Activated CD4-positive, alpha-beta T cell treated with anti-CD3 and anti-CD28 coated beads, Interleukin-2, amount 10 ng/mL, durations not matched to agents 7 days and 5 days (primary cell): Measurements from ENCODE around the gene TET3. TPM values are rescaled to one million over a fixed set of nuclear protein-coding genes. Genes with fewer than 3 reads are reported as not detected.

Experiments used
- CTCF ChIA-PET: fragments of 350-600 bp; sonication (Branson Sonifier 250); formaldehyde crosslinking; loops from one replicate; lab custom pipeline; 2021; ENCODE audit warnings: antibody characterized with exemption; lab: Charles Lee
- POLR2A ChIA-PET: fragments of 350-600 bp; sonication (Branson Sonifier 250); formaldehyde crosslinking; loops from one replicate; lab custom pipeline; 2021; ENCODE audit warnings: antibody characterized with exemption; lab: Charles Lee
- DNase-seq: peaks from one replicate; pipeline ENCODE4 v3.0.0-alpha.2; 2020
- H3K27ac Mint-ChIP-seq: one replicate; pipeline ENCODE4 v1.8.0; 2021; ENCODE audit warnings: mild to moderate bottlenecking, moderate library complexity, mixed read lengths
- H3K27me3 Mint-ChIP-seq: one replicate; pipeline ENCODE4 v1.8.0; 2021; ENCODE audit warnings: mixed read lengths
- H3K36me3 Mint-ChIP-seq: one replicate; pipeline ENCODE4 v1.8.0; 2021; ENCODE audit warnings: low read depth, mixed read lengths
- H3K4me1 Mint-ChIP-seq: one replicate; pipeline ENCODE4 v1.8.0; 2021; ENCODE audit warnings: mixed read lengths
- H3K4me3 Mint-ChIP-seq: one replicate; pipeline ENCODE4 v1.8.0; 2021; ENCODE audit warnings: mild to moderate bottlenecking, moderate library complexity, mixed read lengths
- H3K9me3 Mint-ChIP-seq: one replicate; pipeline ENCODE4 v1.8.0; 2021; ENCODE audit warnings: mixed read lengths
- total RNA-seq, 2 experiments: library from RNA; stranded (reverse); gene quantifications; one replicate each; pipeline ENCODE4 v1.2.3, GENCODE V29; 2021

TET3 gene
- total RNA-seq, 2 experiments from 2014 or later, result 17.9 to 18.8 TPM

- H3K27ac Mint-ChIP-seq, result peak overlapping the region; percentile 87
- H3K4me1 Mint-ChIP-seq, result peaks cover 58% of the 10 kb centered on the region
- H3K4me3 Mint-ChIP-seq, result peak overlapping the region; percentile 46
- no peaks in the 10 kb centered on the region for H3K9me3 Mint-ChIP-seq
- ChIA-PET POLR2A (no interaction called here), CTCF (interaction anchor here (0.8 to 1.7 kb wide), 9 partner anchors 10 to 141 kb away, joined by 3 to 8 read pairs (median 3); partner anchors contain the start of gene STAMBP)
- no peaks in the 10 kb centered on the region for H3K27me3 Mint-ChIP-seq
- no peaks in the 10 kb centered on the region for H3K36me3 Mint-ChIP-seq
- no peak for DNase-seq
These were observed 14.4 kb upstream of the TET3 start for GRCh38 chr2:73970141-73970803.

DNA sequence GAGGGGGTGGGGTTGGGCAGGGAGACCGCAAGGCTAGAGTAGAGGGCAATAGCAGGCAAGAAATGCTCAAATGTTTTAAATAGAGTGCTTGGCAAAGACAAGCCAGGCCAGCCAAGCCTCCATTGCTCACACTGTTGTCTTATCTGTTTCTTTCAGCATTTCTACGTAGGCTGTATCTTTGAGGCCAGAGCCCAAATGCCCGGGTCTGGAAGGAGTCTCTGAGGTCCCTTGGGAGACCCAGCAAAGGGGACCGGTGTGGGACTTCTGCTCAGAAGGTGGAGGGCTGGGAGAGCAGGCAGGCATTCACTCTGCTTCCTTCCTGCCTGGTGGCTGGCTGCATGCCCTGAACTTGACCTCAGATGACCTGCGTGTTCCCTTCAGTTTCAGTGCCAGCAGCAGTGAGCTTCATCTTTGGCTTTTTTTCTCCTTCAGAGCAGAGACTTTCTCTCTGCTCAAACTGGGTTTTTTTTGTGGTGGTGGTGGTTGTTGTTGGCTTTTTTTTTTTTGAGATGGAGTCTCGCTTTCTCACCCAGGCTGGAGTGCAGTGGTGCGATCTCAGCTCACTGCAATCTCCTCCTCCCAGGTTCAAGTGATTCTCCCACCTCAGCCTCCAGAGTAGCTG, 13.7 kb upstream of the TET3 start:
- Mint-ChIP-seq H3K9me3 (no peaks in the 10 kb centered on the region), H3K27ac (peak overlapping the region; percentile 87), H3K4me3 (peak overlapping the region; percentile 46), H3K36me3 (no peaks in the 10 kb centered on the region), H3K27me3 (no peaks in the 10 kb centered on the region), H3K4me1 (peaks cover 65% of the 10 kb centered on the region)
- CTCF ChIA-PET, result interaction anchor here (1.0 to 1.7 kb wide), 5 partner anchors 12 to 142 kb away, joined by 3 to 4 read pairs (median 3); partner anchors contain the start of gene STAMBP
- DNase-seq, result peak; percentile 73
- POLR2A ChIA-PET, result no interaction called here

DNA sequence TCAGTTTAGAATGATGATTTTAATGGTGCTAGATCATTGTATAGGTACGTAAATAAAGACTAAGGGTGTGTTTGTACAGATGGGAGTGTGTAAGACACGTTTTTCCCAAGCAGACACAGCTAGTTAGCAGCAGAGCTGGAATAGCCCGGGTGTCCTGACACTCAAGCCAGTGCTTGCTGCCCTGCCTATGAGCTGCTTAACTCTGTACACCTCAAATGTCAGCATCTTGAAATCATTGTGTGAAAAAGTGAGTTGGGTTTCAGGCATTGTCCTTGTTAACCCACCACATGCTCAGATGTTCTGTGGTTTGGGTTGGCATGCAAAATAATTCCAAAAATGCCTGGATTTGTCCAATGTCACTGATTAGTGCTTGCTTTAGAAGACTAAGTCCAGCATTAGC, 13.0 kb upstream of the TET3 start:
- POLR2A ChIA-PET, result no interaction called here
- no peaks in the 10 kb centered on the region for H3K27me3 Mint-ChIP-seq
- H3K9me3 Mint-ChIP-seq, result no peaks in the 10 kb centered on the region
- H3K4me1 Mint-ChIP-seq, result peaks cover 71% of the 10 kb centered on the region
- peak overlapping the region; percentile 87 for H3K27ac Mint-ChIP-seq
- CTCF ChIA-PET, result interaction anchor here (1.0 to 1.1 kb wide), 2 partner anchors 11 to 14 kb away, joined by 3 read pairs; no protein-coding TSS in a partner anchor
- DNase-seq, result no peak
- H3K4me3 Mint-ChIP-seq, result peak overlapping the region; percentile 46
- H3K36me3 Mint-ChIP-seq, result no peaks in the 10 kb centered on the region

DNA sequence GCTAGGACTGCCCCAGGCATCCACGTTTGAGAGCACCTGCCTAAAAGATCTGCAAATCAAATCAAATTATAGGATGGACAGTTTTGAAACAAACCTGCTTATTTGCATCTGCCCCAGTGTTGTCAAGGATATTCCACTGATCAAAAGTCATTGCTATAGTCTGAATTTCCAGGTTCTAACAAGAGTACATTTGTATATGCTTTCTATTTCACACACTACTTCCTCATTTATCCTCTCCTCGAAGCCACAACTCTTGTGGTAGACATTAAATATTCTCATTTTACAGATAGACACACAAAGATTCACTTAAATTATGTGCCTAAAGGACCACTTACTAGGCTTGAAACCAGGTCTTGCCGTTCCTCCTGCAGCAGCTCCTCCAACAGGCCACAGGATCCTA, 11.9 kb upstream of the TET3 start:
- Mint-ChIP-seq H3K36me3 (no peaks in the 10 kb centered on the region), H3K27me3 (no peaks in the 10 kb centered on the region), H3K9me3 (no peaks in the 10 kb centered on the region), H3K4me3 (no peak overlapping the region), H3K4me1 (peaks cover 74% of the 10 kb centered on the region), H3K27ac (no peak overlapping the region)
- no peak for DNase-seq
- CTCF ChIA-PET, result interaction anchor here (0.5 kb wide), 1 partner anchor 93 kb away, joined by 3 read pairs; no protein-coding TSS in a partner anchor
- POLR2A ChIA-PET, result no interaction called here

- H3K9me3 Mint-ChIP-seq, result no peaks in the 10 kb centered on the region
These were observed 9.0 kb upstream of the TET3 start for GRCh38 chr2:73975731-73976130.

GRCh38 chr2:73976803-73977202, 7.9 kb upstream of the TET3 start:
- H3K36me3 Mint-ChIP-seq, result no peaks in the 10 kb centered on the region
- H3K27ac Mint-ChIP-seq, result no peak overlapping the region
- POLR2A ChIA-PET, result no interaction called here
- DNase-seq, result no peak
- no peaks in the 10 kb centered on the region for H3K9me3 Mint-ChIP-seq
- H3K27me3 Mint-ChIP-seq, result peaks cover under 1% of the 10 kb centered on the region
- H3K4me3 Mint-ChIP-seq, result no peak overlapping the region
- CTCF ChIA-PET, result interaction anchor here (1.0 to 1.9 kb wide), 3 partner anchors 11 to 143 kb away, joined by 3 to 9 read pairs (median 3); no protein-coding TSS in a partner anchor
- H3K4me1 Mint-ChIP-seq, result peaks cover 74% of the 10 kb centered on the region

More at GRCh38 chr2:73975731-73976130, 9.0 kb upstream of the TET3 start:
- ChIA-PET POLR2A (no interaction called here), CTCF (interaction anchor here (1.0 to 1.9 kb wide), 3 partner anchors 12 to 67 kb away, joined by 3 to 9 read pairs (median 3); no protein-coding TSS in a partner anchor)
- Mint-ChIP-seq H3K4me1 (peaks cover 75% of the 10 kb centered on the region), H3K27me3 (no peaks in the 10 kb centered on the region), H3K27ac (peak overlapping the region; percentile 72), H3K36me3 (no peaks in the 10 kb centered on the region), H3K4me3 (no peak overlapping the region)
- DNase-seq, result no peak

DNA sequence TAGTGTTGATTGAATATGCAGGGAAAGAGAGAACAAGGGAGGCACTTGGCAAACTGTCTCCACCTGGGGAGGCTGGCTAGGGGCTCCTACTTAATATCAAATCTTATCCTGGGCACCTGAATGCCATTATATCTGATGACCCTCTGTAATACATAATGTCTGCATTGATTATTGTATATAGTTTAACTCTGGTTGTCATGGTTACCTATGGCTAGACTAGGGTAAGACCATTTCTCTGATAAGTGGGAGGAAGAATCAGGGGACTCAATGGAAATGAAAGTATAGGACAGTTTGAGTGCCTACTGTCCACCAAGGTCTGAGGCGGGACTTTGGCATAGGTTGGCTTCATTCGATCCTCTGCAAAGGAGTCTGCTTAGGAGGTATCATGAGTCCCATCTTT, 7.2 kb upstream of the TET3 start:
- no peaks in the 10 kb centered on the region for H3K36me3 Mint-ChIP-seq
- H3K27ac Mint-ChIP-seq, result peak overlapping the region; percentile 52
- H3K9me3 Mint-ChIP-seq, result no peaks in the 10 kb centered on the region
- ChIA-PET CTCF (no interaction called here), POLR2A (no interaction called here)
- H3K4me1 Mint-ChIP-seq, result peaks cover 73% of the 10 kb centered on the region
- DNase-seq, result no peak
- H3K27me3 Mint-ChIP-seq, result peaks cover 3% of the 10 kb centered on the region
- H3K4me3 Mint-ChIP-seq, result no peak overlapping the region

GRCh38 chr2:73979021-73979420, 5.7 kb upstream of the TET3 start:
- Mint-ChIP-seq H3K9me3 (no peaks in the 10 kb centered on the region), H3K4me1 (peaks cover 78% of the 10 kb centered on the region), H3K4me3 (peak overlapping the region; percentile 24), H3K27me3 (peaks cover 11% of the 10 kb centered on the region), H3K27ac (peak overlapping the region; percentile 84), H3K36me3 (no peaks in the 10 kb centered on the region)
- CTCF ChIA-PET, result interaction anchor here (0.6 to 2.6 kb wide), 6 partner anchors 9 to 156 kb away, joined by 3 to 9 read pairs (median 4); no protein-coding TSS in a partner anchor
- DNase-seq, result peak; percentile 74
- POLR2A ChIA-PET, result no interaction called here

DNA sequence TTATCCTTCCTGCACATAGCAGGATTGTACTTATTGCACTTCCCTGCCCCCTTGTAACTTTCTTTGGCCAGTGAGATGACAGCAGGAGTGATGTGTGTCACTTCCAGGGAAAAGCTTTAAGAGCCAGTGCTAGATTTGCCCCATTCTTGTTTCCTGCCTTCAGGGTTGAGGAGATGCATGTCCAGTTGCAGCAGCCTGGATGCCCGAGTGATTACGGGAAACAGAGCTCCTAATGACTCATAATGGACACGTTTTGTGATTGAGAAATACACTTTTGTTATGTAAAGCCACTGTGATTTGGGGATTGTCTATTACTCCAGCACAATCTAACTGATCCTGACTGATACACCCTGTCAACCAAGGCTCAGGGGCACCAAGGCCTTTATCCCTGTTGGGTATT, 5.0 kb upstream of the TET3 start:
- H3K4me3 Mint-ChIP-seq, result peak overlapping the region; percentile 24
- no peaks in the 10 kb centered on the region for H3K9me3 Mint-ChIP-seq
- CTCF ChIA-PET, result interaction anchor here (2.5 to 2.6 kb wide), 2 partner anchors 10 to 12 kb away, joined by 8 to 9 read pairs; no protein-coding TSS in a partner anchor
- peaks cover 77% of the 10 kb centered on the region for H3K4me1 Mint-ChIP-seq
- peaks cover 11% of the 10 kb centered on the region for H3K27me3 Mint-ChIP-seq
- H3K36me3 Mint-ChIP-seq, result no peaks in the 10 kb centered on the region
- POLR2A ChIA-PET, result no interaction called here
- H3K27ac Mint-ChIP-seq, result no peak overlapping the region
- DNase-seq, result no peak

DNA sequence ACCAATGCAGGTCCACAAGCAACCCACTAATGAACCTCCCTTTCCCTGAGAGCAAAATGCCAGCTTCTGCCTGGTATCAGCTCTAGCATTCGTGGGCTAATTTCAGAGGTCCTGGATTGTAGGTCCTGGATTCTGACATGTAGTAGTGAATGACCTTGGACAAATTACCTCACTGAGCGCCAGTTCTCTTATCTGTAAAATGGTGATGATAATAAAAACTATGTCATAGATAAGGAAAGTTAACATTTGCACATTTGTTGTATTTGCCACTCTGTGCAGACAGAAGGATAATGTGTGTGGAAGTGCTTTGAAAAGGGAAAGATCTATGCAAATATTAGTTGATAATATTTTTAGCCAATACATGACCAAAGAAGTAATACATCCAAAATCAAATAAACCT, 4.1 kb upstream of the TET3 start:
- ChIA-PET POLR2A (no interaction called here), CTCF (interaction anchor here (2.5 to 2.6 kb wide), 2 partner anchors 11 to 13 kb away, joined by 8 to 9 read pairs; no protein-coding TSS in a partner anchor)
- H3K27ac Mint-ChIP-seq, result no peak overlapping the region

GRCh38 chr2:73981081-73982001, 3.4 kb upstream of the TET3 start:
- Mint-ChIP-seq H3K27ac (no peak overlapping the region), H3K4me1 (peaks cover 72% of the 10 kb centered on the region), H3K36me3 (peaks cover 3% of the 10 kb centered on the region), H3K27me3 (peaks cover 11% of the 10 kb centered on the region), H3K4me3 (peak overlapping the region; percentile 66), H3K9me3 (no peaks in the 10 kb centered on the region)
- POLR2A ChIA-PET, result no interaction called here
- CTCF ChIA-PET, result interaction anchor here (1.4 to 2.6 kb wide), 4 partner anchors 12 to 16 kb away, joined by 3 to 9 read pairs (median 6); no protein-coding TSS in a partner anchor
- peak; percentile 33 for DNase-seq

More for the DNA sequence above, 4.1 kb upstream of the TET3 start:
- no peaks in the 10 kb centered on the region for H3K9me3 Mint-ChIP-seq
- H3K4me3 Mint-ChIP-seq, result peak overlapping the region; percentile 66
- H3K27me3 Mint-ChIP-seq, result peaks cover 11% of the 10 kb centered on the region
- peaks cover 71% of the 10 kb centered on the region for H3K4me1 Mint-ChIP-seq
- no peaks in the 10 kb centered on the region for H3K36me3 Mint-ChIP-seq
- no peak for DNase-seq

DNA sequence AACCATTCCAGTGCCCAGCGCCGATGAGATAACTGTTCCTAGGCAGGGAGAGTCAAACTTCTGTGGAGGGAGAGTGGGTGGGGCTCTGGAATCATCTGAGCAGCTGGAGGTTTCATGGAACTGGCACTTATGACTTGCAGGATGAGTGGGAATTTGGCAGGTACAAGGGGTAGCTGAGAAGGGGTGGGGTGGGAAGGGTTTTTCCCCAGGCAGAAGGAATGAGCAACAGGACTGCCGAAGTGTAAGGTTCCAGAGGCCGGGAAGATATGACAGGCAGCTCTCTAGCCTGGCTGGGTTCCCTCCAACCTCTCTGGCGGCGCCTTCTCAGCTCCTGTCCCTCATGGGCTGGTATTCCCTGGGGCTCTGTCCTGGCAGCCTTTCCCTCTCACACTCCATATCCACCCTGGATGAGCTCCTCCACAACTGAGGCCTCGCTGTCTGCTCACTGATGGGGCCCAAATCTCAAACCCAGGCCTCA, 2.5 kb upstream of the TET3 start:
- no peak for DNase-seq
- Mint-ChIP-seq H3K4me1 (peaks cover 74% of the 10 kb centered on the region), H3K27me3 (peaks cover 11% of the 10 kb centered on the region), H3K9me3 (no peaks in the 10 kb centered on the region), H3K36me3 (peaks cover 11% of the 10 kb centered on the region), H3K4me3 (no peak overlapping the region), H3K27ac (no peak overlapping the region)
- POLR2A ChIA-PET, result no interaction called here
- CTCF ChIA-PET, result interaction anchor here (1.3 to 1.6 kb wide), 3 partner anchors 11 to 17 kb away, joined by 3 read pairs; no protein-coding TSS in a partner anchor
